H9 (cell line): ENCODE data around the gene C2orf78. TPM values are rescaled to one million over a fixed set of nuclear protein-coding genes. Genes with fewer than 3 reads are reported as not detected.

Experiments
- DNase-seq: peaks from one replicate; pipeline ENCODE4 v3.0.0-alpha.2; 2017
- H2AFZ ChIP-seq: one replicate; pipeline ENCODE4 v1.6.1; 2013; ENCODE audit warnings: mild to moderate bottlenecking, low read length, control low read depth, moderate library complexity
- H2AK5ac ChIP-seq: 2 replicates; pipeline ENCODE4 v1.6.1; 2013; ENCODE audit warnings: low read length, control low read depth, mixed read lengths; ENCODE audit not compliant: insufficient read length
- H2BK120ac ChIP-seq: one replicate; pipeline ENCODE4 v1.6.1; 2013; ENCODE audit warnings: low read depth, mild to moderate bottlenecking, low read length, control low read depth, inconsistent platforms; ENCODE audit not compliant: poor library complexity, severe bottlenecking
- H2BK12ac ChIP-seq: 2 replicates; pipeline ENCODE4 v1.6.1; 2013; ENCODE audit warnings: low read length, control low read depth, mixed read lengths, low read depth; ENCODE audit not compliant: insufficient read length
- H2BK15ac ChIP-seq: 2 replicates; pipeline ENCODE4 v1.6.1; 2013; ENCODE audit warnings: low read depth, low read length, control low read depth
- H2BK20ac ChIP-seq: one replicate; pipeline ENCODE4 v1.6.1; 2013; ENCODE audit warnings: low read depth, mild to moderate bottlenecking, low read length, control low read depth, inconsistent platforms; ENCODE audit not compliant: poor library complexity, severe bottlenecking
- H2BK5ac ChIP-seq: 2 replicates; pipeline ENCODE4 v1.6.1; 2013; ENCODE audit warnings: low read length, control low read depth, mixed read lengths; ENCODE audit not compliant: insufficient read length
- H3K14ac ChIP-seq: 2 replicates; pipeline ENCODE4 v1.6.1; 2013; ENCODE audit warnings: low read length, control low read depth; ENCODE audit not compliant: insufficient read depth
- H3K18ac ChIP-seq: 2 replicates; pipeline ENCODE4 v1.6.1; 2013; ENCODE audit warnings: low read depth, mild to moderate bottlenecking, mixed read lengths, low read length, control low read depth; ENCODE audit not compliant: insufficient read length
- H3K23ac ChIP-seq: 2 replicates; pipeline ENCODE4 v1.6.1; 2013; ENCODE audit warnings: low read length, control low read depth, mixed read lengths, low read depth; ENCODE audit not compliant: insufficient read length
- H3K23me2 ChIP-seq: 2 replicates; pipeline ENCODE4 v1.6.1; 2013; ENCODE audit warnings: low read depth, mild to moderate bottlenecking, mixed read lengths, low read length, control low read depth; ENCODE audit not compliant: insufficient read length, poor library complexity, severe bottlenecking
- H3K27ac ChIP-seq: 2 replicates; pipeline ENCODE4 v1.5.1; 2013; ENCODE audit warnings: low read length, control low read depth, mixed read lengths, low read depth; ENCODE audit not compliant: insufficient read length
- H3K27me3 ChIP-seq: 2 replicates; pipeline ENCODE4 v1.6.1; 2013; ENCODE audit warnings: low read length, control low read depth, inconsistent platforms; ENCODE audit not compliant: insufficient read depth
- H3K4ac ChIP-seq: 2 replicates; pipeline ENCODE4 v1.6.1; 2013; ENCODE audit warnings: low read depth, mild to moderate bottlenecking, control low read depth, inconsistent platforms, low read length, moderate library complexity
- H3K4me1 ChIP-seq: 2 replicates; pipeline ENCODE4 v1.6.1; 2013; ENCODE audit warnings: low read length, control low read depth, inconsistent platforms; ENCODE audit not compliant: insufficient read depth
- H3K4me2 ChIP-seq: 2 replicates; pipeline ENCODE4 v1.6.1; 2013; ENCODE audit warnings: low read length, control low read depth, mixed read lengths; ENCODE audit not compliant: insufficient read length, insufficient read depth
- H3K56ac ChIP-seq: 2 replicates; pipeline ENCODE4 v1.6.1; 2013; ENCODE audit warnings: low read depth, mild to moderate bottlenecking, mixed read lengths, low read length, control low read depth; ENCODE audit not compliant: insufficient read length
- H3K79me1 ChIP-seq: 2 replicates; pipeline ENCODE4 v1.6.1; 2013; ENCODE audit warnings: low read depth, mild to moderate bottlenecking, moderate library complexity, low read length, control low read depth, inconsistent platforms; ENCODE audit not compliant: insufficient read depth, poor library complexity, severe bottlenecking
- H3K79me2 ChIP-seq: 2 replicates; pipeline ENCODE4 v1.6.1; 2013; ENCODE audit warnings: low read length, control low read depth, inconsistent platforms; ENCODE audit not compliant: insufficient read depth
- H3K9ac ChIP-seq: 2 replicates; pipeline ENCODE4 v1.6.1; 2013; ENCODE audit warnings: low read length, control low read depth, mixed read lengths; ENCODE audit not compliant: insufficient read length; ENCODE audit errors: extremely low read depth
- H3K9me3 ChIP-seq: one replicate; pipeline ENCODE4 v1.6.1; 2013; ENCODE audit warnings: low read depth, low read length, inconsistent platforms; ENCODE audit not compliant: control insufficient read depth
- H3T11ph ChIP-seq: one replicate; pipeline ENCODE4 v1.6.1; 2013; ENCODE audit warnings: mild to moderate bottlenecking, low read length, control low read depth, inconsistent platforms
- H4K20me1 ChIP-seq: one replicate; pipeline ENCODE4 v1.6.1; 2013; ENCODE audit not compliant: control insufficient read depth, insufficient read length, insufficient read depth
- H4K5ac ChIP-seq: 2 replicates; pipeline ENCODE4 v1.6.1; 2013; ENCODE audit warnings: low read depth, mild to moderate bottlenecking, mixed read lengths, low read length, control low read depth; ENCODE audit not compliant: insufficient read length
- H4K8ac ChIP-seq: replicated peaks from 2 replicates; pipeline ENCODE4 v1.6.1; 2013; ENCODE audit warnings: low read length, control low read depth, mixed read lengths, low read depth; ENCODE audit not compliant: insufficient read length
- H4K91ac ChIP-seq: 2 replicates; pipeline ENCODE4 v1.6.1; 2013; ENCODE audit warnings: low read depth, mild to moderate bottlenecking, moderate library complexity, mixed read lengths, low read length, control low read depth; ENCODE audit not compliant: insufficient read length
- H3K27ac Mint-ChIP-seq, 3 experiments: 2 replicates in 2 of 3; 3 replicates in 1 of 3; pipeline ENCODE4 v1.8.0; 2020 to 2021; ENCODE audit warnings: mixed read lengths in 3 of 3, mild to moderate bottlenecking in 1 of 3, moderate library complexity in 1 of 3
- H3K27me3 Mint-ChIP-seq: 2 replicates; pipeline ENCODE4 v1.8.0; 2021; ENCODE audit warnings: low read depth, mild to moderate bottlenecking, moderate library complexity, mixed read lengths
- H3K36me3 Mint-ChIP-seq, 3 experiments: 2 replicates in 2 of 3; 3 replicates in 1 of 3; pipeline ENCODE4 v1.8.0; 2020 to 2021; ENCODE audit warnings: low read depth in 3 of 3, mixed read lengths in 3 of 3; ENCODE audit not compliant: insufficient read depth in 1 of 3
- H3K4me1 Mint-ChIP-seq, 2 experiments: 2 replicates each; pipeline ENCODE4 v1.8.0; 2020; ENCODE audit warnings: mixed read lengths in 2 of 2
- H3K4me3 Mint-ChIP-seq, 2 experiments: 2 replicates in 1 of 2; 3 replicates in 1 of 2; pipeline ENCODE4 v1.8.0; 2020 to 2021; ENCODE audit warnings: mild to moderate bottlenecking in 2 of 2, mixed read lengths in 2 of 2, moderate library complexity in 1 of 2
- H3K9me3 Mint-ChIP-seq, 2 experiments: 2 replicates in 1 of 2; 3 replicates in 1 of 2; pipeline ENCODE4 v1.8.0; 2020; ENCODE audit warnings: mild to moderate bottlenecking in 2 of 2, mixed read lengths in 2 of 2, moderate library complexity in 1 of 2
- CTCF ChIP-seq: fragments of 200-600 bp; sonication (generic); conservative IDR thresholded peaks from 3 replicates; pipeline ENCODE4 v1.8.0; 2021; ENCODE audit warnings: antibody characterized with exemption, mild to moderate bottlenecking
- WGBS: extraction: QIAGEN DNeasy Blood & Tissue Kit; methylation state at CpG from one replicate; pipeline ENCODE4 v1.1.7; 2013; ENCODE audit warnings: missing lambda C conversion rate, low lambda C conversion rate, mixed read lengths; ENCODE audit not compliant: insufficient read length; ENCODE audit errors: extremely low coverage; 5-methylcytosine and 5-hydroxymethylcytosine counted together
- total RNA-seq: library from RNA; stranded (reverse); gene quantifications from 2 replicates; pipeline ENCODE4 v1.2.1, GENCODE V29; 2021

C2orf78 gene
- total RNA-seq, 1 experiment from 2014 or later = 0.09 TPM

- no peak overlapping the region for H3K18ac ChIP-seq
- no peak overlapping the region for H3T11ph ChIP-seq
- H2BK15ac ChIP-seq = no peak overlapping the region
- H4K5ac ChIP-seq = no peak overlapping the region
- H2AFZ ChIP-seq = no peak overlapping the region
- no peaks in the 10 kb centered on the region; the same call in 1 of the 2 replicates for H3K79me2 ChIP-seq
- no peak overlapping the region for H2BK20ac ChIP-seq
- H3K79me1 ChIP-seq = no peaks in the 10 kb centered on the region
- H3K27me3 ChIP-seq = no peaks in the 10 kb centered on the region
- H3K27ac ChIP-seq = no peak overlapping the region
- H3K9ac ChIP-seq = no peak overlapping the region
- 100% methylated on average over 3 of the region's 4 CpGs for WGBS
- no peak for TF ChIP-seq CTCF
- H3K23ac ChIP-seq = no peak overlapping the region
- H3K36me3 Mint-ChIP-seq = peaks cover 21 to 72% (median 59%) of the 10 kb centered on the region in 3 experiments; a peak in 6 of 7 replicates
- H2BK120ac ChIP-seq = no peak overlapping the region
- H3K9me3 ChIP-seq = no peaks in the 10 kb centered on the region
- no peak overlapping the region for H3K14ac ChIP-seq
- no peak overlapping the region for H3K56ac ChIP-seq
- H3K4ac ChIP-seq = no peak overlapping the region
- no peak overlapping the region for H3K4me3 Mint-ChIP-seq
- no peak overlapping the region for H2AK5ac ChIP-seq
- no peak overlapping the region for H2BK5ac ChIP-seq
- H3K27me3 Mint-ChIP-seq = no peaks in the 10 kb centered on the region
- no peaks in the 10 kb centered on the region for H3K23me2 ChIP-seq
- no peaks in the 10 kb centered on the region for H3K4me1 ChIP-seq
- no peak overlapping the region for H3K27ac Mint-ChIP-seq
- no peaks in the 10 kb centered on the region for H3K4me1 Mint-ChIP-seq
- DNase-seq = no peak
- no peak overlapping the region for H4K8ac ChIP-seq
- H4K20me1 ChIP-seq = no peaks in the 10 kb centered on the region
- no peak overlapping the region for H4K91ac ChIP-seq
- no peak overlapping the region for H2BK12ac ChIP-seq
- no peaks in the 10 kb centered on the region for H3K9me3 Mint-ChIP-seq
- no peak overlapping the region for H3K4me2 ChIP-seq
These were observed 17.0 kb upstream of the C2orf78 start for GRCh38 chr2:73766994-73767393.
